ENCODE measurements around the gene ZDHHC14.

GRCh38 chr6:157538698-157539097, 157.7 kb downstream of the ZDHHC14 start:
- TF ChIP-seq, protein P1, sequence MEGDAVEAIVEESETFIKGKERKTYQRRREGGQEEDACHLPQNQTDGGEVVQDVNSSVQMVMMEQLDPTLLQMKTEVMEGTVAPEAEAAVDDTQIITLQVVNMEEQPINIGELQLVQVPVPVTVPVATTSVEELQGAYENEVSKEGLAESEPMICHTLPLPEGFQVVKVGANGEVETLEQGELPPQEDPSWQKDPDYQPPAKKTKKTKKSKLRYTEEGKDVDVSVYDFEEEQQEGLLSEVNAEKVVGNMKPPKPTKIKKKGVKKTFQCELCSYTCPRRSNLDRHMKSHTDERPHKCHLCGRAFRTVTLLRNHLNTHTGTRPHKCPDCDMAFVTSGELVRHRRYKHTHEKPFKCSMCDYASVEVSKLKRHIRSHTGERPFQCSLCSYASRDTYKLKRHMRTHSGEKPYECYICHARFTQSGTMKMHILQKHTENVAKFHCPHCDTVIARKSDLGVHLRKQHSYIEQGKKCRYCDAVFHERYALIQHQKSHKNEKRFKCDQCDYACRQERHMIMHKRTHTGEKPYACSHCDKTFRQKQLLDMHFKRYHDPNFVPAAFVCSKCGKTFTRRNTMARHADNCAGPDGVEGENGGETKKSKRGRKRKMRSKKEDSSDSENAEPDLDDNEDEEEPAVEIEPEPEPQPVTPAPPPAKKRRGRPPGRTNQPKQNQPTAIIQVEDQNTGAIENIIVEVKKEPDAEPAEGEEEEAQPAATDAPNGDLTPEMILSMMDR (conservative IDR thresholded peaks at IDR 0.05; ENCODE audit: low read depth, low read length) = no peak
- no peak for TF ChIP-seq EZH2 (IDR thresholded peaks at IDR 0.05; ENCODE audit: borderline replicate concordance, low read depth, low read length, poor library complexity, severe bottlenecking)

Data from A673 (cell line).